GM21717 (cell line): ENCODE data around the gene CD2.

Source experiments
- ATAC-seq: cut with Tn5 transposase; IDR thresholded peaks from one replicate; pipeline ENCODE4 v1.9.1; 2021; ENCODE audit warnings: mild to moderate bottlenecking, moderate library complexity; ENCODE audit not compliant: unreplicated experiment

Gene CD2, protein sequence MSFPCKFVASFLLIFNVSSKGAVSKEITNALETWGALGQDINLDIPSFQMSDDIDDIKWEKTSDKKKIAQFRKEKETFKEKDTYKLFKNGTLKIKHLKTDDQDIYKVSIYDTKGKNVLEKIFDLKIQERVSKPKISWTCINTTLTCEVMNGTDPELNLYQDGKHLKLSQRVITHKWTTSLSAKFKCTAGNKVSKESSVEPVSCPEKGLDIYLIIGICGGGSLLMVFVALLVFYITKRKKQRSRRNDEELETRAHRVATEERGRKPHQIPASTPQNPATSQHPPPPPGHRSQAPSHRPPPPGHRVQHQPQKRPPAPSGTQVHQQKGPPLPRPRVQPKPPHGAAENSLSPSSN

GRCh38 chr1:116754198-116754977 lies at the start of gene CD2:
Gene CD2 (plus strand): TSS chr1:116754430. CDS start chr1:116754493, 63 bp downstream.
- ATAC-seq, result no peak

- no peak for ATAC-seq
These were observed 48.1 kb upstream of the CD2 start for GRCh38 chr1:116706123-116706522.

- no peak for ATAC-seq
These were observed 47.4 kb upstream of the CD2 start for GRCh38 chr1:116706841-116707240.

DNA sequence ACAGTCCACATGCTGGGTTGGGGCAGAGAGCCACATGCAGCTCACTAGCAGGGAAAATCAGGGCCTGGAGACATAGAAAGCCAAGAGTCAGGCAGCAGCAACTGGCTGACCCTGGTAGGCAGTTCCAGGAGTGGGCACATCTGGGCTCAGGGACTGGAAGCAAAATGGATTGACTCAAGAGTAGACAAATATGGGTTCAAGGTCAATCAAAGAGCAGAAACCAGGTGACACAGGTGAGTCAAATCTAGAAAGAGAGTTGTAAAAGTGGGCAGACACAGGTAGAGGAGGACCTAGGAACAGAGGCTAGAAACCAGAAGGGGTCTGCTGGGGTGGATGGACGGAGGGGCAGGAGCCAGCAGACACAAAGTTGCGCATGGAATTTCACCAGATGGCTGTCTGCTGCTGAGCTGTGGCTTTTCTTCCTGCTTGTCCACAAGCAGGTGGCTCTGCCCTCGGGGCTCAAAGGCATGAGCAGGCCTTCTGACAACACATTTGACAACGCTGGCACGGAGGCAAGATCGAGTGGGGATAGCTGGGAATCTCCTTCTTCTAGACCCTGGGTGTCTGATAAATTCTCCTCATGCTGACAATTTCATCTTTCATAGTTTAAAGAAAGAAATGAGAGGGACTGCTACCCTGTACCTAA lies 45.9 kb upstream of the CD2 start:
- no peak for ATAC-seq

GRCh38 chr1:116709666-116710167 lies 44.5 kb upstream of the CD2 start:
- ATAC-seq, result no peak

- ATAC-seq, result no peak
These were observed 43.6 kb upstream of the CD2 start for GRCh38 chr1:116710420-116711262.

- ATAC-seq, result no peak
These were observed 42.9 kb upstream of the CD2 start for GRCh38 chr1:116711263-116711840.

GRCh38 chr1:116712510-116712909 lies 41.7 kb upstream of the CD2 start:
- ATAC-seq, result no peak

- no peak for ATAC-seq
These were observed 40.8 kb upstream of the CD2 start for GRCh38 chr1:116713474-116713873.

- ATAC-seq, result no peak
These were observed 37.8 kb upstream of the CD2 start for GRCh38 chr1:116716391-116716790.

- ATAC-seq, result no peak
These were observed 36.9 kb upstream of the CD2 start for GRCh38 chr1:116717318-116717717.

DNA sequence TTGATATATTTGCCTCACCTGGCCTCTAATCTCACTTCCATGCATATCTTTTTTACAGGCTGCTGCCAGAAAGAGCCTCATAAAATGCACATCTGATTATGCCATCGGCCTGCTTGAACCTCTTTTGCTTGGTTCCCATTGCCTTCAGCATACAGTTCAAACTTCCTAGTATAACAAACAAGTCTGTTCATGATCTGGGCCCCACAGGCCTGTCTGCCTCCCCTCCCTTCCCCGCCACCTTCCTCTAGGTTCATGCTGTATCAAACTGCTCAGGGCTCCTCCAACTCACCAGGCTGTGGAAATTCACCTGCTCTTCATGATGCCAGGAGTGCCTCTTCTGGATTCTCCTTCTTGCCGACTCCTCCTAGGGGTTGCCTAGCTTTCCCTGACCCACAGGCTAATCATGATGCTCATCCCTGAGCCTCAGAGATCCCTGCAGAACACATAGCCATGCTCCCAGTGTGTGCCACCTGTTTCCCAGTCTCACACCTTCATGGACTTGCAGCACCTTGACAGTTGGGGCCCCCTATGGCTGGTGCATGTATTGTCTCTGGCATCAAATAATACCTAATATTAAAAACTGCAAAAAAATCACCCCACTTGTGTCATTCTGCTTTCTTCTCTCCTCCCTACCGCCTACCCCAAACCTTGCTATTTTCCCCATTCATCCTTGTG lies 33.7 kb upstream of the CD2 start:
- ATAC-seq, result no peak

DNA sequence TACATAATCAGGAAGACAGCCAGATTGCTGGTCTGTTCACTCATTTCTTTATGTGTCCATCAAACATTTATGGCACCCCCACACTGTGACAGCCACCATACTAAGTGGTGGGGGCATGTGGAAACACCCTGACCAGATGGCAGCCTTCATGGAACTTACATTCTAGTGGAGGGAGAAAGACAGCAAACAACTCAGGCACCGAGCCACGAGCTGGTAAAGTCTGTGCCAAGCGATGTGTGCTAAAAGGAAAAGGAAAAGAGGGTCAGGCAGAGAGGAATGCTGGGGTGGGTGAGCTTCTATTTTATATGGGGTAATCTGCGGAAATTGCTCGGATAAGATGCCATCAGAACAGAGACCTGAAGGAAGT lies 33.2 kb upstream of the CD2 start:
- no peak for ATAC-seq

- no peak for ATAC-seq
These were observed 32.7 kb upstream of the CD2 start for GRCh38 chr1:116721451-116722007.

DNA sequence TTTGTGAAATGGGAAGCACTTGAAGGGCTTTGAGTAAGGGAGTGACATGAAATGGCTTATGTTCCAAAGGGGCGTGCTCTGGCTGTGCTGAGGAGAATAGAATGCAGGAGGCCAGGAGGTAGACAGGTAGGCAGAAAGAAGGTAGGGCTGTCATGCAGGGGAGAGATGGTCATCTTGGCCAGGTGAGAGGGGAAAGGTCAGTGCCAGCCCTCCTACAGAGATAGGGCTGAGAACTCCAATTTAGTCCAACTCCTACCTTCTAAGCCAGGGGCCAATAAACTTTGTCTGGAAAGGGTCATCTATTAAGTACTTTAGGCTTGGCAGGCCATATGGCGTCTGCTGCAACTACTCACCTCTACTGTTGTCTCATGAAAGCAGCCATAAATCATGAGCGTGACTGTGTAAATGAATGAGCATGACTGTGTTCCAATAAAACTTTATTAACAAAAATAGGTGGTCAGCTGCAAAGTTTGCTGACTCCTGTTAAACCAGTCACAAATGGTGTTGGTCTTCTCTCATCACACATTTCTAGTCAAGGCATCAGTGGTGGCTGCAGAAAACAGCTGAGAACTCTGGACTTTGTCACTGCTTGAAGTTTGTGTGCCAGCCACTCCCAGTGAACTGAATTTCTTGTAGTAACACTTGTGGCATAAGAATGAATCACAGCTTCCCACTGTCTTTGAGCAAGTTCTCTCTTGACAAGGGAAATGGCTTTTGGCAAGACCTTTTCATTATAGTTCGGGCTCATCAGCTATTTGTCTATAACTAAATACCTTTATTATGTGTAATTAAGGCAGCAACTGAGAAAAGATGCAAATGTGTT lies 32.0 kb upstream of the CD2 start:
- no peak for ATAC-seq

- ATAC-seq, result no peak
These were observed 29.4 kb upstream of the CD2 start for GRCh38 chr1:116724765-116725375.

- no peak for ATAC-seq
These were observed 28.4 kb upstream of the CD2 start for GRCh38 chr1:116725798-116726197.
